GM10248 (cell line): ENCODE measurements around the gene GTF2A1L.
"Not testable (repeated sequence)": the region's sequence is repeated elsewhere in the genome, so short reads cannot be mapped to it uniquely, and the experiment has no call there.

ENCODE experiments used
- CTCF ChIA-PET: fragments of 300-600 bp; sonication (Branson Sonifier 250); formaldehyde crosslinking; extraction: SDS; loops from one replicate; lab custom pipeline; 2021; ENCODE audit warnings: antibody characterized with exemption; lab: Yijun Ruan, JAX
- POLR2A ChIA-PET: fragments of 350-650 bp; sonication (Branson Sonifier 250); formaldehyde crosslinking; extraction: SDS; loops from one replicate; lab custom pipeline; 2020; ENCODE audit warnings: antibody characterized with exemption; lab: Yijun Ruan, JAX
- DNase-seq: peaks from one replicate; pipeline ENCODE4 v3.0.0; 2012; ENCODE audit errors: extremely low spot score
- CTCF ChIP-seq: IDR thresholded peaks from 2 replicates; pipeline ENCODE4 v1.5.1; 2012; ENCODE audit warnings: mild to moderate bottlenecking, low read depth; ENCODE audit errors: extremely low read depth, missing control alignments, control extremely low read depth

GTF2A1L gene

GRCh38 chr2:48589170-48589767 lies 28.4 kb upstream of the GTF2A1L start:
- ChIA-PET CTCF (interaction anchor here (0.8 to 2.7 kb wide), 6 partner anchors 10 to 484 kb away, joined by 3 to 22 read pairs (median 5); no protein-coding TSS in a partner anchor), POLR2A (no interaction called here)
- DNase-seq, result peak; percentile 25
- peak; percentile 60 for TF ChIP-seq CTCF

GRCh38 chr2:48590017-48590416 lies 27.6 kb upstream of the GTF2A1L start:
- ChIA-PET POLR2A (no interaction called here), CTCF (interaction anchor here (2.6 kb wide), 1 partner anchor 10 kb away, joined by 12 read pairs; no protein-coding TSS in a partner anchor)

GRCh38 chr2:48592067-48592466 lies 25.6 kb upstream of the GTF2A1L start:
- no peak for DNase-seq
- TF ChIP-seq CTCF, result no peak
- ChIA-PET POLR2A (no interaction called here), CTCF (interaction anchor here (1.0 to 2.6 kb wide), 2 partner anchors 8 to 20 kb away, joined by 3 to 12 read pairs; no protein-coding TSS in a partner anchor)

More at GRCh38 chr2:48590017-48590416, 27.6 kb upstream of the GTF2A1L start:
- no peak for TF ChIP-seq CTCF
- no peak for DNase-seq

GRCh38 chr2:48596751-48597150 lies 20.9 kb upstream of the GTF2A1L start:
- CTCF ChIA-PET, POLR2A ChIA-PET: not testable (repeated sequence)

GRCh38 chr2:48597492-48597891 lies 20.2 kb upstream of the GTF2A1L start:
- TF ChIP-seq CTCF, result no peak
- POLR2A ChIA-PET, result no interaction called here
- CTCF ChIA-PET, result no interaction called here
- DNase-seq, result no peak

More at GRCh38 chr2:48596751-48597150, 20.9 kb upstream of the GTF2A1L start:
- not testable (repeated sequence) for DNase-seq

- TF ChIP-seq CTCF, result peak; percentile 69
- ChIA-PET CTCF (interaction anchor here (0.8 to 2.5 kb wide), 10 partner anchors 9 to 890 kb away, joined by 3 to 22 read pairs (median 4); no protein-coding TSS in a partner anchor), POLR2A (no interaction called here)
- peak; percentile 26 for DNase-seq
These were observed 17.3 kb upstream of the GTF2A1L start for GRCh38 chr2:48600204-48600813.

- ChIA-PET POLR2A (no interaction called here), CTCF (interaction anchor here (0.8 to 2.5 kb wide), 6 partner anchors 10 to 127 kb away, joined by 3 to 22 read pairs (median 5); no protein-coding TSS in a partner anchor)
- TF ChIP-seq CTCF, result no peak
- no peak for DNase-seq
These were observed 16.7 kb upstream of the GTF2A1L start for GRCh38 chr2:48600917-48601316.
